Coronary artery (tissue), 2 donors: ENCODE results near the gene EXO5.

Experiments
- DNase-seq: peaks from one replicate; pipeline ENCODE4 v3.0.0-alpha.2; 2017; ENCODE audit warnings: low spot score
- H3K27ac ChIP-seq, 2 donors: fragments of 200-600 bp; sonication (generic); one replicate each; pipeline ENCODE4 v1.5.1; 2016 to 2019
- H3K4me3 ChIP-seq: fragments of 200-600 bp; sonication (generic); 2 replicates; pipeline ENCODE4 v1.5.1; 2016; ENCODE audit warnings: mild to moderate bottlenecking, moderate library complexity
- CTCF ChIP-seq: fragments of 200-600 bp; sonication (generic); IDR thresholded peaks from one replicate; pipeline ENCODE4 v1.5.1; 2019; ENCODE audit warnings: antibody characterized with exemption

The EXO5 gene

DNA sequence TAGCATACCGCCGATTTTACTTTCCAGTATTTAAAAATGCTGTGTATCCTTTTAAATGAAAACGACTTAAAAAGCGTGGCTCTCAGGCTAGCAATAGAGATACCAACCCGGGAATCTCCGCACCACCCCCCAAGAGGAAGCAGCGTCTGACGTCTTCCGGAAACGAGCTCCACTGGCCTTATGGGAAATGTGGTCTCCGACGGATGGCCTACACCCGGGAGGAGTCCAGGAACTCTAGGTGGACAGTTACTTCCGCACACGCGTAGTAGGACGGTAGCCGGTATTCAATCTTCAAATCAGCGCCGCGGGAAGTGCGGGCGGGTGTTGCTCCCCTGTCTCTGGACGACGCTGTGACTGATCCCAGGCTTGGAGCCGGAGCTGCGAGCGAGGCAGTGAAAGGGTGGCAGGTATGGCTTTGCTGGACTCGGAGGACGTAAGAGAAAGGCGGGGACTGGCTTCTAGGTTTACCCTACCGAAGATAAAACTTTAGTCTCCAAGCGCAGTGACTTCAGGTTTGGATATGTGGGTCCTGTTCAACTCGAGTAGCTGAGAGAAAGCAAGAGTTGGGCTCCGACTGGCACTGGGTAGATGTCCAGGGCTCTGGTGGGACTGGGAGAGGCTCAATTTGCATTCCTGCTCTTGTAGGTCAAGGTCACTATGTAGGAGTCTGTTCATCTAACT lies 23.0 kb downstream of the EXO5 start, which contains the start of gene ZNF684:
TSS of gene ZNF684 (plus strand) at position 257 of the 681 bp plus-strand sequence. CDS start 1,530 bp downstream, outside the sequence.
- peak; percentile 91 for DNase-seq
- TF ChIP-seq CTCF: no peak
- peak within 1 kb of the TSS; percentile 84 for H3K4me3 ChIP-seq
- H3K27ac ChIP-seq: peak within 1 kb of the TSS; percentile 85 to 87

DNA sequence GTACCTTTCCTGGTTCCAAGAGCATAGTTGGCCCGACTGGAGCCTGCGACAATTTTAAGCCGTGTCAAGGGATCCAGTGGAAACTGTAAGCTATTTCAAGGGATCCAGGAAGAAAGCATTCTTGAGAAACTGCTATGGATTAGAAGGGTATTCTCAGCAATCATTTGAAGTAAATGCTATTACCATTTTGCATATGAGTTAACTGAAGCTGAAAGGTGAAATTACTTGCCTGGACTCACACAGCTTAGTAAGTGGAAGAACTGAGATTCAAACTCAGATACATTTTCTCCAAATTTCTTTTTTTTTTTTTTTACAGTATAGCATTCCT lies 23.5 kb downstream of the EXO5 start:
- no peak for TF ChIP-seq CTCF
- peak overlapping the region; percentile 85 to 87 for H3K27ac ChIP-seq
- no peak for DNase-seq
- peak overlapping the region; percentile 84 for H3K4me3 ChIP-seq

DNA sequence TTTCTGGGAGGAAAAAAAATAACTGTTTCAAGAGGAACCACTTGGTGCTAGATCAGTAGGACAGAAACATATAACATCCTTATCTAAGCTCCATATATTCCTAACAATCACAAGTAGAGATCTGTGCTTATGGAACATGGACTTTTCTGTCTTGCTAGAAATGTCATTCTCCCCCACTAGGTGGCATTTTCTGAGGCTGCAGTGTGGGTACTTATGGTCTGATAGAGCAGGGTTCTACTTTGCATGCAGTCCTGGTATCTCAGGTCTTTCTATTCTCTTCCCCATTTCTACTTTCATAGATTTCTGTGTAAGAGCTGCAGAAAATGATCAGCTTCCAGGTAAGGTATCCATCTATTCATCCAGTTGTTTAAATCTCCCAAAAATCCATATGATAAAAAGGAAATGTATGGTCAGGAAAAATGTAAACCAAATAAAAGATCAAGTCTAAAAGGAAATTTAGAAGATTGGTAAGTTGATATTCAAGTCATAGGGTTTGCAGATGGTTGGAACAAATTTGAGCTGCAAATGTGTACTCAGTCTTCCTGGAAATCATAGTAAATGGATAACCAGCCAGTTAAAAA lies 24.4 kb downstream of the EXO5 start:
- H3K4me3 ChIP-seq: no peak overlapping the region
- no peak overlapping the region for H3K27ac ChIP-seq
- TF ChIP-seq CTCF: no peak
- no peak for DNase-seq

DNA sequence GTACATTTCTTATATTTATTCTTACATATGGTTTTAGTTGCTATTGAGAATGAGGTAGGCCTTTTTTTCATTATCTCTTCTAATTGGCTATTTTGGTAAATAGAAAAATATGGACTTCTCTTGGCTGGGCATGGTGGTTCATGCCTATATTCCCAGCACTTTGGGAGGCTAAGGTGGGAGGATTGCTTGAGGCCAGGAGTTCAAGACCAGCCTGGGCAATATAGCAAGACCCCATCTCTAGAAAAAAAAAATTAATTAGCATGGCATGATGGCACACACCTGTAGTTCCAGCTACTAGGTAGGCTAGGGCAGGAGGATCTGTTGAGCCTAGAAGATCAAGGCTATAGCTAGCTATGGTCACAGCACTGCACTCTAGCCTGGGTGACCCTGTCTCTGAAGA lies 26.0 kb downstream of the EXO5 start:
- TF ChIP-seq CTCF: no peak
- Histone ChIP-seq H3K4me3 (no peak overlapping the region), H3K27ac (no peak overlapping the region)
- no peak for DNase-seq

GRCh38 chr1:40535732-40536131 lies 27.2 kb downstream of the EXO5 start:
- no peak for DNase-seq
- Histone ChIP-seq H3K27ac (no peak overlapping the region), H3K4me3 (no peak overlapping the region)
- no peak for TF ChIP-seq CTCF

DNA sequence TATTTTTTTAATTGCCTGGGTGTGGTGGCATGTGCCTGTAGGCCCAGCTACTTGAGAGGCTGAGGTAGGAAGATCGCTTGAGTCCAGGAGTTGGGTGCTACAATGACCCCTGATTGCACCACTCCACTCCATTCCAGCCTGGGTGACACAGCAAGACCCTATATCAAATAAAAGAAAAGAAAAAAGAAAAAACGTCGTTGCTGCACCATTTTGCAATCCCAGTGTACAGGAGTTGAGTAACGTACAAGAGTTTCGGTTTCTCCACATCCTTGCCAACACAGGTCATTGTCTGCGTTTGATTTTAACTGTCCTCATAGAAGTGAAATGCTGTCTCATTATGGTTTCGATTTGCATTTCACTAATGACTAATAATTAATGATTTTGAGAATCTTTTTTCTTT lies 30.8 kb downstream of the EXO5 start:
- H3K27ac ChIP-seq: no peak overlapping the region
- no peak for TF ChIP-seq CTCF
- no peak overlapping the region for H3K4me3 ChIP-seq
- DNase-seq: no peak

- Histone ChIP-seq H3K4me3 (no peak overlapping the region), H3K27ac (no peak overlapping the region)
- no peak for DNase-seq
- no peak for TF ChIP-seq CTCF
These were observed 38.4 kb downstream of the EXO5 start for GRCh38 chr1:40546957-40547356.
